SU-DHL-6 (cell line): Measurements from ENCODE around the gene KRTAP5-4.

ENCODE experiments used
- H2AFZ ChIP-seq: fragments of 200-600 bp; sonication (generic); 2 replicates; pipeline ENCODE4 v1.6.1; 2014; ENCODE audit warnings: low read depth, mild to moderate bottlenecking, moderate library complexity, mixed read lengths, antibody characterized with exemption, low read length; ENCODE audit not compliant: severe bottlenecking
- H3F3A ChIP-seq: fragments of 200-600 bp; shearing (Covaris generic); 2 replicates; pipeline ENCODE4 v1.6.0; 2016; ENCODE audit warnings: antibody characterized with exemption, mild to moderate bottlenecking; ENCODE audit not compliant: insufficient read depth
- H3K27ac ChIP-seq: fragments of 200-600 bp; sonication (generic); 2 replicates; pipeline ENCODE4 v1.5.1; 2016; ENCODE audit warnings: low read depth, mild to moderate bottlenecking, low read length, moderate library complexity, mixed read lengths
- H3K27me3 ChIP-seq: fragments of 200-600 bp; sonication (generic), shearing (Covaris generic); 2 replicates; pipeline ENCODE4 v1.6.0; 2014; ENCODE audit warnings: mild to moderate bottlenecking, low read length
- H3K36me3 ChIP-seq: fragments of 200-600 bp; sonication (generic); 2 replicates; pipeline ENCODE4 v1.6.1; 2014; ENCODE audit warnings: mild to moderate bottlenecking, low read length, mixed read lengths
- H3K4me2 ChIP-seq: fragments of 300-600, 200-600 bp; shearing (Covaris generic), sonication (generic); 2 replicates; pipeline ENCODE4 v1.6.0; 2014; ENCODE audit warnings: low read length, low read depth, mild to moderate bottlenecking; ENCODE audit not compliant: poor library complexity, severe bottlenecking
- H3K4me3 ChIP-seq: fragments of 200-600 bp; sonication (generic); 2 replicates; pipeline ENCODE4 v1.5.1; 2014; ENCODE audit warnings: antibody characterized with exemption, low read length, mild to moderate bottlenecking, mixed read lengths; ENCODE audit not compliant: insufficient read depth, poor library complexity, severe bottlenecking
- H3K79me2 ChIP-seq: fragments of 200-600 bp; sonication (generic); 2 replicates; pipeline ENCODE4 v1.6.1; 2014; ENCODE audit warnings: mild to moderate bottlenecking, low read length, moderate library complexity; ENCODE audit not compliant: insufficient read depth
- H3K9ac ChIP-seq: fragments of 200-600 bp; sonication (generic); 2 replicates; pipeline ENCODE4 v1.7.0; 2014; ENCODE audit warnings: mild to moderate bottlenecking, low read length
- H3K9me2 ChIP-seq: fragments of 200-600 bp; sonication (generic); replicated peaks from 2 replicates; pipeline ENCODE4 v1.6.1; 2014; ENCODE audit warnings: low read length; ENCODE audit not compliant: insufficient read depth
- H3K9me3 ChIP-seq: fragments of 200-600 bp; sonication (generic); 2 replicates; pipeline ENCODE4 v1.6.1; 2014; ENCODE audit warnings: low read length, mixed read lengths; ENCODE audit not compliant: insufficient read depth
- H4K20me1 ChIP-seq: fragments of 200-600 bp; sonication (generic); 2 replicates; pipeline ENCODE4 v1.6.1; 2014; ENCODE audit warnings: low read depth, mild to moderate bottlenecking, antibody characterized with exemption, low read length, moderate library complexity, mixed read lengths
- CTCF ChIP-seq: fragments of 200-600 bp; sonication (generic); IDR thresholded peaks from one replicate; pipeline ENCODE4 v1.5.1; 2017; ENCODE audit warnings: antibody characterized with exemption, mild to moderate bottlenecking, low read length, moderate library complexity; ENCODE audit not compliant: insufficient read depth, poor library complexity, severe bottlenecking
- EZH2phosphoT487 ChIP-seq: fragments of 200-600 bp; sonication (generic), shearing (Covaris generic); conservative IDR thresholded peaks from 2 replicates; pipeline ENCODE4 v1.6.1; 2018; ENCODE audit warnings: mild to moderate bottlenecking, antibody characterized with exemption, low read length, moderate library complexity, mixed read lengths

KRTAP5-4 gene

GRCh38 chr11:1669546-1670218 is 47.7 kb upstream of the KRTAP5-4 start:
- TF ChIP-seq CTCF (no peak), EZH2phosphoT487 (no peak)
- Histone ChIP-seq H3K9me3 (no peaks in the 10 kb centered on the region), H3F3A (no peaks in the 10 kb centered on the region), H3K36me3 (no peaks in the 10 kb centered on the region), H3K9me2 (no peaks in the 10 kb centered on the region), H3K79me2 (no peaks in the 10 kb centered on the region), H3K4me2 (no peak overlapping the region), H3K27me3 (no peaks in the 10 kb centered on the region), H4K20me1 (no peaks in the 10 kb centered on the region), H3K9ac (no peak overlapping the region), H3K27ac (no peak overlapping the region), H3K4me3 (no peak overlapping the region), H2AFZ (no peak overlapping the region)

DNA sequence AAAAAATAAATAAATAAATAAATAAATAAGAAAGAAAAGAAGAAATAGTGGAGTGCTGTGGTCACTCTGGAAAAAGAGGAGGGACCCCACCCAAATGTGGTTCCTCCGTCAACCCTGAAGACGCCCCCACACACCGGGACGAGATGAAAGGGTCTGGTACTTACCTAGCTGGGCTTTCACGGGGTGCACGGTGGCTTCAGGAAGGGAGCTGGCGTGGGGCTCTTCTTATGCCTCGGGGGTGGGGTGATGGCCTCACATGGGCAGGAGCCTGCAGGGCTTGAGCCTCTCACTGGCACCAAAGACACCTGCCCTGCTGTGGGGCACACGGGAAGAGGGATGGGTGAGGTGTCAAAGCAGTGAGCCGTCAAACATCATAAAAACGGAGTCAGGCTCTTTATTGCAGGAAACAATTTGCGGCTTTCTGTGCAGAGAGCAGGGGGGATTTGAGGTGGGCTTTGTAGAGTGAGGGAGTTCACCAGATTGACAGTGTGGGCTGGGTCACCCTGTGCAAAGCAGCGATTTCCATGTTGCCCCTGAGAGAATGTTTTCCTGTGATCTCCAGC is 47.1 kb upstream of the KRTAP5-4 start:
- no peak overlapping the region for H3K27ac ChIP-seq

GRCh38 chr11:1667906-1668305 is 46.0 kb upstream of the KRTAP5-4 start:
- H3K9ac ChIP-seq = no peak overlapping the region
- H3K9me2 ChIP-seq = no peaks in the 10 kb centered on the region
- no peak overlapping the region for H3K27ac ChIP-seq
- H3K79me2 ChIP-seq = no peaks in the 10 kb centered on the region
- no peaks in the 10 kb centered on the region for H3K36me3 ChIP-seq
- H3K9me3 ChIP-seq = no peaks in the 10 kb centered on the region
- H2AFZ ChIP-seq = no peak overlapping the region
- H3K27me3 ChIP-seq = no peaks in the 10 kb centered on the region
- no peak overlapping the region for H3K4me2 ChIP-seq
- H4K20me1 ChIP-seq = no peaks in the 10 kb centered on the region
- no peak for TF ChIP-seq EZH2phosphoT487
- no peaks in the 10 kb centered on the region for H3F3A ChIP-seq
- no peak overlapping the region for H3K4me3 ChIP-seq

More for the DNA sequence above, 47.1 kb upstream of the KRTAP5-4 start:
- TF ChIP-seq EZH2phosphoT487 (no peak), CTCF (no peak)
- Histone ChIP-seq H3K27me3 (no peaks in the 10 kb centered on the region), H4K20me1 (no peaks in the 10 kb centered on the region), H2AFZ (no peak overlapping the region), H3K4me3 (no peak overlapping the region), H3K9ac (no peak overlapping the region), H3K4me2 (no peak overlapping the region), H3K36me3 (no peaks in the 10 kb centered on the region), H3K79me2 (no peaks in the 10 kb centered on the region), H3K9me2 (no peaks in the 10 kb centered on the region), H3F3A (no peaks in the 10 kb centered on the region), H3K9me3 (no peaks in the 10 kb centered on the region)
